Measurements from ENCODE around the gene NPPC.
"Not testable (repeated sequence)": the region's sequence is repeated elsewhere in the genome, so short reads cannot be mapped to it uniquely, and the experiment has no call there.

NPPC gene

DNA sequence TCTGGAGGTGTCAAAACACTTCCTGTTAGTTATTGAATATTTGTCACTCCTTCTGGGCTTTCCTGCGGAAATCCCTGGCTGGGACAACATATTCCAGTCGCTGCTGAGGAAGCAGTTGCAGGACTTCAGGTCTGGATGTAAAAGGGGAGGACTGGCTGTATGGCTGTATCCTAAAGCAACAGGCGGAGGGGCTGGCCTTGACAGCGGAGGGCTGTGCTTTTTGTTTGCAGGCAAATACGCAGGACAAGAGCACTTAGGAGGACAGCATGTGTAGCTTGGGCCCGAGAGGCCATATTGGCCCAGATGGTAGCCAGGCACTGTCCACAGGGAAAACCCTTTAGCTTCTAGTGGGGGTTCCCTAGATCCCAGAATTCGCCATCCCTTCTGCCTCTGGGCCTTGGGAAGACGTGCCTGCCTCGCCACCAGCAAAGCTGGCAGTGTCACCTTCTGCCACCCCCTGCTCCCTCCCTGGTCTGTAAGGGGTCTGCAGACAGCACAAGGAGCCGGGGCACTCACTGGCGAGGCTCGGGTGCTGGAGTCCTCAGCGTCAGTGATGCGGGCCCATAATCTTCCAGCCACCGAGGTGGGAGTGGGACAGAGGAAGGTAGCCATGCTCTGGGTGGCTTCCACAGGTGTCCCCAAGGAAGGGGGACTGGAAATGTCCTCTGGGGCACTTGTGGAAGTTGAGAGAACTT lies 6.7 kb downstream of the NPPC start:
- no peak for DNase-seq

- no peak for DNase-seq
Measured at GRCh38 chr2:231918501-231919330, 7.5 kb downstream of the NPPC start.

GRCh38 chr2:231917280-231918066 lies 8.7 kb downstream of the NPPC start:
- DNase-seq: no peak

DNA sequence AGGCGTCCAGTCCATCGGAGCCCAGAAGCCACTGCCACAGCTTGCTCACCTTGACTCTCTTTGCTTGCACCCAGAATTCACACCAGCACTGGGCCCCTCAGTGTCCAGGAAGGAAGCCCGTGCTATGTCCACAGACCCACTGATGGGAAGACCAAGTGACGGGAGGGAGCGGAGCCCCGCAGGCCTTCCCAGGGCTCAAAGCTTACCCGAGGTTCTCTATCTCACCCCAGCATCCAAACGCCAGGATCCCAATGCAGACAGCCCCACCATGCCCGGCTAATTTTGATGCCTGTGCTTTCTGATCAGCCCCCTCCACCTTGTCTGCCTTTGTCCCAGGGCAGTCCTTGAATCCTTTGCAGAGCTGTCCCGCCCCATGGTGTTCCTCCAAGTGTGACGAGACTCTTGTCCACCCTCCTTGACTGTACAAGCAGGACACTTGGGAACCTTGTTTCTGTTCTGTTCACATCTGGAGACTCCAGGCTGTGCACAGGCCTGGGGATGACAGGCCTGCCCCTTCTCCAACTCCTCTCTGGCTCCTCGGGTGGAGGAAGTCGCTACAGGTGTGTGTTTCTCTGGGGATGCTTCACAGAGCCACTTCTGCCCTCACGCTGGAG lies 12.0 kb downstream of the NPPC start:
- DNase-seq: no peak

DNA sequence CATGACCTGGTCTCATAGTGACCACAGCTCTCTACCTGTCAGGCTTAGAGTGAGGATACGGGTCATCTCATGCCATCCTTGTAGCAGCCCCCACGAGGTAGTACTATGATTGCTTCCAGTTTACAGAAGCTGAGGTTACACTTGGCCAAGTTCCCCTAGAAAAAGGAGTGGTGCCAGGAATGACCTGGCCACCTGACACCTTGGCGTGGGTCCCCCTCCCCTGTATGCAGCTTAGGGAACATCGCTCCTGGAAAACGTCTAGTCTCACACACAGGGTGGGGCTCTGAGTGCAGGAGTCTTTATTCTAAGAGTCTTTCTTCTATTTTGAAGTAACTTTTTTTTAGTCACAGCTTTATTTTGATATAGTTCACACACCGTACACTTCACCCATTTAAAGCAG lies 14.8 kb downstream of the NPPC start:
- no peak for DNase-seq

GRCh38 chr2:231910771-231911170 lies 15.4 kb downstream of the NPPC start:
- no peak for DNase-seq

GRCh38 chr2:231910161-231910560 lies 16.0 kb downstream of the NPPC start:
- not testable (repeated sequence) for DNase-seq

- no peak for DNase-seq
Measured at GRCh38 chr2:231909631-231910030, 16.6 kb downstream of the NPPC start.

DNA sequence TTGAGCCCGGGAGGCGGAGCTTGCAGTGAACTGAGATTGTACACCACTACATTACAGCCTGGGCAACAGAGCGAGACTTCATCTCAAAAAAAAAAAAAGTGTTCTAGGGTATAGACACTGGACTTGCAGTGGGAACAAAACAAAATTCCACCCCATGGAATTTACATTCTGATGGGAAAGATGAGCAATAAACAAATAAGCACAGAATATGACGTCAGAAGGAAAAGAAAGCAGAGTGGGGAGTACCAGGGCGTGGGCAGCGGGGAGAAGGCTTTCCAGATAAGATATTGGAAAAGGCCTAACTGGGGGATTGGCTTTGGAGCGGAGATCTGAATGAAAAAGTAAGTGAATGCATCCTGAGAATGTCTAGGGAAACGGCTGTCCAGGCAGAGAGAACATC lies 17.6 kb downstream of the NPPC start:
- no peak for DNase-seq

DNA sequence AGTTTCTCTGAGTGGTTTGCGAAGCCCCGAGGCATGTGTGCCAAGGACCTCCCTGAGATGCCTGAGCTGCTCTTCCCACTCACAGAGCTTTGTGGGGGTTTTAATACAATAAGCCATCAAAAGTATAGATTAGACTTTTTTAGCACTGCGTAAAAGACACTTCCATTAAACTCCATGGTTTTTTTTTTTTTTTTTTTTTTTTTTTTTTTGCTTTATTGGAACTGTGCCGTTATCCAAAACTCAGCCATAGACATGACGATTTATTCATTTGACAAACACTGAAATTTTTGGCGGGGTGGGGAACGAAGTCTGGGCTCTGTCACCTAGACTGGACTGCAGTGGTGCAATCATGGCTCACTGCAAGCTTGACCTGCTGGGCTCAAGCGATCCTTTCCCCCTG lies 18.4 kb downstream of the NPPC start:
- no peak for DNase-seq

DNA sequence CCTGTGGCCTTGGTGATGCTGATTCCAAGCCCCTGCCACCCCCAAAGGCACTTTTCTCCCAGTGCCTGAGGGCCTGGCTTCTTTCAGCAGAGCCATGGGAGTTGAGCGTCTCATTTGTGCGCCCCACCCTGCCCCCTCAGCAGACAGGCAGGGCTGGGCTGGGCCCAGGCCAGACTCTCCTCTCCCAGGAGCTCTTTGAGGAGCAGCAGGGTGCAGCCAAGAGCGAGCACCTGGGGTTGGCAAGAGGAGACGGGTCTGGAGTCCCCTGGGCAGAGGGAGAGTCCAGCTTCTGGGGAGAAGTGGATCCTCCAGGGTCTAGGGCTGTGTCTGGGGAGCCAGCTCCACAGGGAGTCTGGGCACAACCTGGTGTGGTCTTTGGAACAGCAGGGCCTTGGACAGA lies 21.2 kb downstream of the NPPC start:
- no peak for DNase-seq

- DNase-seq: no peak
Measured at GRCh38 chr2:231904161-231904611, 22.0 kb downstream of the NPPC start.

DNA sequence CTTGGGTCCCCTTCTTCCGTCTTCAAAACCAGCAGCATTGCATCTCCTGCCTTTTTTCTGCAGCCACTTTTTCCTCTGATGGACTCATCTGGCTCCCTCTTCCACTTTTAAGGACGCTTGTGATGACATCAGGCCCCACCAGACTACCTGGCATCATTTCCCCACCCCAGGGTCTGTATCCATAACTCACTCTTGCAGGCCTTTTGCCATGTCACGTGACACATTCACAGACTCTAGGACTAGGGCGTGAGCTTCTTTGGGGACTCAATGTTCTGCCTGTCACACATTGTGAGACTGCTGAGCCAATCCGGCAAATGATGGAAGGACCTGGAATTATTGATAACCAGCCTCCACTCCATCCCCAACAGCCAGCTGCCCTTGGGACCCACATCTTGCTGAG lies 23.6 kb downstream of the NPPC start:
- no peak for DNase-seq

DNA sequence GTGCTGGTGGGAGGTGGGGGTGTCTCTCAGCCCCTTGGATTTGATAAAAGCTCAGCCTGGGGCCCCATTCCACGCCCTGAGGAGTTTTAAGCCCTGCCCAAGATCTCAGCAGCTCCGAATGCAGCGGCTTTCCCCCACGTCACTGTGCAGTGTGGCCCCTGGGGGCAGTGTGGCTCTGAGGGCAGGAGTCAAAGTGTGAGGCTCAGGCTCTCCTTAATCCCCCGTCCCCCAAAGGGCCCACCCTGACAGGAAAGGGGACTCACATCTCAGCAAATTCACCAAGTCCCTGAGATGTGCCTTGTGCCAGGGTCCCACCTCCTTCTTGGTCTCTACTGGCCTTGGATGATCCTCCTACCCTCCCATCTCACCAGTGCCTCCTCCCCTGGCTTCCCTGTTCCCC lies 25.2 kb downstream of the NPPC start:
- no peak for DNase-seq

DNA sequence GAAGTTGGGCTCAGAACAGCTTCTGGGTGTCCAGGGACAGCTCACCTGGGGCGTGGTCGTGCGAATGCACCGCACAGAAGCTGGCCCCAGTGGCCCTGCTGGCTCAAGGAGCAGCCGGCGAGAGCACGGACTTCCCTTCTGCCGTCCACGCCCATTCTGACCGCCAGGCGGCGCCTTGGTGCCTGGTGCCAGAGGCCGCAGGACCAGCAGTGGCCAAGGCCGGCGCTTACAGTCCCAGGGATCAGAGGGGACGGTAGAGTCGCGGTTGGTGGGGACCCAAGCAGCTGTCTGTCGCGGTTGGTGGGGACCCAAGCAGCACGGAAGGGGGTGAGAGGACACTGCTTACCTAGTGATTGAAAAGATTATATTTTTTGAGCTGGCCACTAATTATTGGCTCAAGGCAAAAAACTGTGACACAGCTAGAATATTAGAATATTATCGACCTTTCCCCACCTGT lies 25.7 kb downstream of the NPPC start:
- DNase-seq: no peak

GRCh38 chr2:231894566-231895380 lies 31.4 kb downstream of the NPPC start:
- DNase-seq: no peak

GRCh38 chr2:231891514-231891905 lies 34.7 kb downstream of the NPPC start:
- DNase-seq: no peak

DNA sequence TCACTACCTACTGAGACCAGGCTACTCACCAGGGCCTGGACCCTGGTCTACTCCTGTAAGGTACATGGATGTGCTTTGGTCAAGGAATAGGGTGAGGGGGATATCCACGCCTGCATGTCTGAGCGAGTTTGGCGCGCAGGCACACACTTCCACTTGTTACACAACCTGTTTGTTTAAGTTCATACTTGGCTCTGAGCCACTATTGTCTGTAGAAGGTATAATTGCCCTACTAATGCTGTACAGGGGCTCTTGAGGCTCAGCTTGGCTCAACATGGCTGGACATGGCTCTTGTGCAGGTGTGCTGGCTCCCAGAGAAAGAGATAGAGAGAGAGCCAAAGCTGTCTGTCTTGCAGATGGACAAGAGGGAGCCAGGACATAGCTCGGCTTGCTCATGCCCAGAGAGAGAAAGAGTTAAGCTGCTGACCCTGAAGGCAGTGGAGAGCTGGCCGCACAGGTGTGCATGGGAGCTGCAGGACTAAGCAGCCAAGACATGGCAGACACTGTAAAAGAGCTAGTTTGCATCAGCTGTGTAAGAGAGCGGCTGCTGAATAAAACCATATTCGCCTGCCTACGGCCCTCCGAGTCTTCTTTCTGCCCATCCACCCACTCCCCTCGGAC lies 35.2 kb downstream of the NPPC start:
- DNase-seq: no peak

DNA sequence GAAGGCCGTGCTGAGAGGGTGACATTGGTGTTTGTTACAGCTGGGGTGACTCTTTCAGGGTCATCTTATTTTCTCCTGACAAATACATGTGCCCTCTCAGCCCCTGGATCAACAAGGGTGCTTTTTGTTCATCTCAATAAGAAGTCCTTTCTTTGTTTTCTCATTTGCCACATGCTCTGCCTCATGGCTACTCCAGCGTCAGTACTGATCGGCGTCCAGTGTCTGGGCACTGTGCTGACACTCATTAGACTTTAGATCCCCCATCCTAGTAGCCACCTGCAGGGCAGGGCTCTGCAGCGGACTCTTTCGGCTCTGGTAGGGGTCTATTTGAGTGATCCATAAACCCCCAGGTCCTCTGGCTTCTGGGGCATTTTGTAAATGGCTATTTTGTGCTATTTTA lies 38.4 kb downstream of the NPPC start:
- DNase-seq: no peak

- DNase-seq: no peak
Measured at GRCh38 chr2:231886071-231886681, 40.0 kb downstream of the NPPC start.

DNA sequence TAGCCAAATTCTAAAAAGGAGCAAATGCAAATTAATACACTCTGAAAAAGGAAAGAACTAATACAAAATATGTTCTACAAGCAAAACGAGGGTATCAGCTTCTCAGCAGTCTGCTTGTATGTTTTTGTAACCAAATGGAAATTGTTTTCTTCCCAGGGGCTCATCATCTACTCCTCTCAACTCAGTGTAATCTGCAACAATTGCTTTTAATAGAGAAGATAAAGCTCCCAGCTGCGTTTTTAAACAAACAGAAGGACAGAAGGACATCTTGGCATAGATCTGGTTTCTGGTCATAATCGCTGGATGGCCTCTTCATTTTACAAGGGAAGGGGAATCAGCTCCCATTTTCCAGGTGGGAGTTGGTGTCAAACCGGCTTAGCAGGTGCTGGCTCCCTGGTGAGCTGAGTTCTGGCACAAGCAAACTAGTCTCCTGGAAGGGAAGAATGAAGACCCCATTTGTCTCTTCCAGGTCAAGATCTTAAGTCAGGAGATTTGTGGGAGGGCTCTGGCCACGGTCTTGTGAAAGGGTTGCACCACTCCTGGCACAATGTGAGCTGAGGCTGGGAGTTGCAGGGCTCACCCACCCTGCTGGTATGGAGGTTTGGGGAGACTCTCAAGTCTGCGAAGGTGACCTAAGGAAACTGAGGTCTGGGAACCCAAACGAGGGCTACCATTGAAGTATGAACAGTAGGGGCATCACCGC lies 41.6 kb downstream of the NPPC start:
- no peak for DNase-seq
